GM12878 (cell line): Measurements from ENCODE around the gene EFCAB8. TPM values are rescaled to one million over a fixed set of nuclear protein-coding genes. Genes with fewer than 3 reads are reported as not detected.

ENCODE experiments used
- ATAC-seq: fragments of 200-7000 bp; cut with Tn5 transposase; 3 replicates; pipeline ENCODE4 v1.9.1; 2020; ENCODE audit warnings: mild to moderate bottlenecking, moderate library complexity
- BruUV-seq: library from RNA; stranded (reverse); fragments of 400-500 nt; replicated peaks from 2 replicates; lab custom pipeline; 2021; lab: Mats Ljungman, UMichigan
- CTCF ChIA-PET: fragments of 300-600 bp; sonication (Branson Sonifier 250); formaldehyde crosslinking; extraction: SDS; loops from one replicate; lab custom pipeline; 2021; ENCODE audit warnings: inconsistent platforms; lab: Yijun Ruan, JAX
- POLR2A ChIA-PET: fragments of 350-600 bp; formaldehyde crosslinking; extraction: SDS; loops from one replicate; lab custom pipeline; 2021; ENCODE audit warnings: inconsistent platforms; lab: Charles Lee
- RAD21 ChIA-PET: fragments of 300-600 bp; sonication (Branson Sonifier 250); formaldehyde crosslinking; loops from one replicate; lab custom pipeline; 2023; ENCODE audit warnings: antibody characterized with exemption; ENCODE audit not compliant: unreplicated experiment; lab: Charles Lee
- SMC1A ChIA-PET: fragments of 300-600 bp; sonication (Branson Sonifier 250); formaldehyde crosslinking; loops from one replicate; lab custom pipeline; 2023; ENCODE audit not compliant: unreplicated experiment, uncharacterized antibody; lab: Charles Lee
- DNase-seq: peaks from one replicate; pipeline ENCODE4 v3.0.0-alpha.2; 2011; ENCODE audit warnings: low read depth, low spot score
- FAIRE-seq: peaks from 3 replicates; lab custom pipeline; 2011; peaks lifted over from hg19 to GRCh38; lab: Jason Lieb, UNC
- H2AFZ ChIP-seq: 2 replicates; pipeline ENCODE4 v1.6.0; 2011; ENCODE audit warnings: low read depth, low read length, control low read depth; ENCODE audit not compliant: control insufficient read depth
- H3K27ac ChIP-seq: 2 replicates; pipeline ENCODE4 v1.5.1; 2011; ENCODE audit warnings: control low read depth; ENCODE audit not compliant: control insufficient read depth, insufficient read depth
- H3K27me3 ChIP-seq, 2 experiments: replicated peaks in 1 of 2; 2 replicates each; pipeline versions ENCODE4 v1.6.0 to v1.6.1; 2011; ENCODE audit warnings: low read length in 1 of 2; ENCODE audit not compliant: control insufficient read depth in 2 of 2, insufficient read depth in 2 of 2
- H3K36me3 ChIP-seq, 2 experiments: 2 replicates each; pipeline ENCODE4 v1.5.1; 2011; ENCODE audit warnings: low read length in 1 of 2; ENCODE audit not compliant: control insufficient read depth in 2 of 2, insufficient read depth in 2 of 2
- H3K4me1 ChIP-seq: 2 replicates; pipeline ENCODE4 v1.6.1; 2011; ENCODE audit warnings: mild to moderate bottlenecking, low read length, moderate library complexity, mixed read lengths; ENCODE audit not compliant: control insufficient read depth, insufficient read depth
- H3K4me2 ChIP-seq: 2 replicates; pipeline ENCODE4 v1.6.0; 2011; ENCODE audit warnings: control low read depth; ENCODE audit not compliant: control insufficient read depth, insufficient read depth
- H3K4me3 ChIP-seq: fragments of 200-600 bp; sonication (generic); 2 replicates; pipeline ENCODE4 v1.5.1; 2016
- H3K79me2 ChIP-seq: 2 replicates; pipeline ENCODE4 v1.6.0; 2011; ENCODE audit warnings: low read length; ENCODE audit not compliant: control insufficient read depth, insufficient read depth
- H3K9ac ChIP-seq: 2 replicates; pipeline ENCODE4 v1.8.0; 2011; ENCODE audit warnings: low read length, control low read depth, mixed read lengths; ENCODE audit not compliant: control insufficient read depth, insufficient read depth
- H3K9me3 ChIP-seq: replicated peaks from 3 replicates; pipeline ENCODE4 v1.5.1; 2011; ENCODE audit warnings: mild to moderate bottlenecking, low read length; ENCODE audit not compliant: control insufficient read depth, insufficient read depth
- H4K20me1 ChIP-seq: 2 replicates; pipeline ENCODE4 v1.6.0; 2011; ENCODE audit not compliant: control insufficient read depth, insufficient read depth
- CBX3 ChIP-seq: fragments of 200-600 bp; sonication (generic); IDR thresholded peaks from 2 replicates; pipeline ENCODE4 v1.6.1; 2016; ENCODE audit warnings: low read depth, borderline replicate concordance
- CHD1 ChIP-seq: IDR thresholded peaks from 2 replicates; pipeline ENCODE4 v1.6.1; 2012; ENCODE audit warnings: low read depth, low read length, improper control_type of control experiment
- DPF2 ChIP-seq: fragments of 450-650 bp; IDR thresholded peaks from 2 replicates; pipeline ENCODE4 v1.6.1; 2017; ENCODE audit warnings: mild to moderate bottlenecking
- HCFC1 ChIP-seq: fragments of 150-350 bp; IDR thresholded peaks from 2 replicates; pipeline ENCODE4 v1.6.1; 2014; ENCODE audit warnings: low read length
- HDGF ChIP-seq: fragments of 450-650 bp; IDR thresholded peaks from 2 replicates; pipeline ENCODE4 v1.6.1; 2016; ENCODE audit warnings: antibody characterized with exemption
- KLF5 ChIP-seq: fragments of 450-650 bp; IDR thresholded peaks from 2 replicates; pipeline ENCODE4 v1.6.1; 2014; ENCODE audit warnings: mild to moderate bottlenecking; ENCODE audit not compliant: partially characterized antibody
- MTA3 ChIP-seq: IDR thresholded peaks from 2 replicates; pipeline ENCODE4 v1.6.1; 2012; ENCODE audit warnings: low read length, inconsistent platforms, borderline replicate concordance
- MYC ChIP-seq: IDR thresholded peaks from 2 replicates; pipeline ENCODE4 v1.6.1; 2011; ENCODE audit warnings: mild to moderate bottlenecking, low read length, moderate library complexity, inconsistent platforms; ENCODE audit not compliant: insufficient read depth, insufficient replicate concordance, insufficient read length, severe bottlenecking
- PAX5 ChIP-seq: IDR thresholded peaks from 2 replicates; pipeline ENCODE4 v1.6.1; 2011; ENCODE audit warnings: low read depth, low read length, borderline replicate concordance
- PML ChIP-seq: IDR thresholded peaks from 2 replicates; pipeline ENCODE4 v1.6.1; 2012; ENCODE audit warnings: low read length, inconsistent platforms
- RBBP5 ChIP-seq: fragments of 200-600 bp; sonication (generic); conservative IDR thresholded peaks from 2 replicates; pipeline ENCODE4 v1.6.1; 2016
- YY1 ChIP-seq: IDR thresholded peaks from 2 replicates; pipeline ENCODE4 v1.6.1; 2011; ENCODE audit warnings: low read depth, mild to moderate bottlenecking, low read length
- WGBS: methylation state at CpG from one replicate; pipeline ENCODE4 v1.1.6; 2016; ENCODE audit warnings: low lambda C conversion rate; ENCODE audit not compliant: insufficient replicate concordance, insufficient coverage; ENCODE audit errors: missing lambda C conversion rate; 5-methylcytosine and 5-hydroxymethylcytosine counted together
- in situ Hi-C: fragments of 300-500 bp; cut with MboI; formaldehyde crosslinking; loops from 9 replicates; pipeline ENCODE4 v1.14.3; 2018; ENCODE audit warnings: mixed read lengths
- intact Hi-C: fragments of 100-400 bp; cut with micrococcal nuclease; formaldehyde crosslinking; loops from one replicate; pipeline ENCODE4 v1.14.2; 2022; ENCODE audit not compliant: unreplicated experiment
- polyA plus RNA-seq, 11 experiments: library from polyadenylated mRNA; depleted of rRNA in 4 of 11; unstranded in 6 of 11; stranded (reverse) in 5 of 11; fragments of >200 nt; fragmentation: Nextera tagmentation in 4 of 11; fragmentation: Illumina TruSeq in 1 of 11; extraction: Ambion mirVana in 4 of 11; extraction: Trizol in 1 of 11; gene quantifications; 1 replicate in 1 of 11; 2 replicates in 10 of 11; pipeline versions ENCODE4 v1.2.1 to v1.2.3, GENCODE V29; 2011 to 2016; ENCODE audit warnings: inconsistent platforms in 2 of 11, missing spikeins in 2 of 11, low read depth in 1 of 11
- total RNA-seq, 4 experiments: library from RNA; depleted of rRNA in 3 of 4; stranded (reverse); fragments of >200 nt in 3 of 4; fragmentation: Illumina TruSeq in 1 of 4; extraction: Trizol in 1 of 4; gene quantifications; 2 replicates each; pipeline versions ENCODE4 v1.2.1 to v1.2.3, GENCODE V29; 2013 to 2021
- TF ChIP-seq, protein P1 (sequence below): fragments of 450-650 bp; conservative IDR thresholded peaks from 2 replicates; pipeline ENCODE4 v1.6.1; 2017; ENCODE audit warnings: mild to moderate bottlenecking, moderate library complexity
- TF ChIP-seq, protein P2 (sequence below): fragments of 450-650 bp; IDR thresholded peaks from 2 replicates; pipeline ENCODE4 v1.6.1; 2017; ENCODE audit warnings: low read depth, mild to moderate bottlenecking, moderate library complexity
- TF ChIP-seq, protein P3 (sequence below): fragments of 450-650 bp; IDR thresholded peaks from 2 replicates; pipeline ENCODE4 v1.6.1; 2014; ENCODE audit warnings: mild to moderate bottlenecking
- TF ChIP-seq, protein P4 (sequence below): fragments of 450-650 bp; formaldehyde crosslinking; IDR thresholded peaks from 2 replicates; pipeline ENCODE4 v1.4.0; 2020; ENCODE audit warnings: mild to moderate bottlenecking, moderate library complexity

Gene EFCAB8
- total and polyA plus RNA-seq, 10 of the 15 experiments (the other 5 are each of a cell fraction or from before 2014, with no cell fraction given), result 0.04 to 0.18 (median 0.06) TPM; not detected in 4

DNA sequence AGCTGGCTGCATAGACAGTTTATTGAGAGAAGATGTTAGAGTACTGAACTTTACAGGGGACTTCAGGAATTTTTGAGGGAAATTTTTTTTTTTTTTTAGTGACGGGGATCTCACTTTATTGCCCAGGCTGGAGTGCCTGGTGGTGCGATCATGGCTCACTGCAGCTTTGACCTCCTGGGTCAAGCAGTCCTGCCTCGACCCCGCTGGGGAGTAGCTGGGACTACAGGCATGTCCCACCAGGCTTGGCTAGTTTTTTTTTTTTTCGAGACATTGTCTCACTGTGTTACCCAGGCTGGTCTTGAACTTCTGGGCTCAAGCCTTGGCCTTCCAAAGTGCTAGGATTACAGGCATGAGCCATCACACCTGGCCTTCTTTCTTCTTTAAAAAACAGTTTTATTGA lies 10.8 kb upstream of the EFCAB8 start:
- BruUV-seq, result no TSS peak
- 71% methylated on average over 2 of the region's 5 CpGs for WGBS
- H4K20me1 ChIP-seq, result no peaks in the 10 kb centered on the region
- TF ChIP-seq CHD1, result no peak
- TF ChIP-seq DPF2, result no peak
- TF ChIP-seq, protein P1, sequence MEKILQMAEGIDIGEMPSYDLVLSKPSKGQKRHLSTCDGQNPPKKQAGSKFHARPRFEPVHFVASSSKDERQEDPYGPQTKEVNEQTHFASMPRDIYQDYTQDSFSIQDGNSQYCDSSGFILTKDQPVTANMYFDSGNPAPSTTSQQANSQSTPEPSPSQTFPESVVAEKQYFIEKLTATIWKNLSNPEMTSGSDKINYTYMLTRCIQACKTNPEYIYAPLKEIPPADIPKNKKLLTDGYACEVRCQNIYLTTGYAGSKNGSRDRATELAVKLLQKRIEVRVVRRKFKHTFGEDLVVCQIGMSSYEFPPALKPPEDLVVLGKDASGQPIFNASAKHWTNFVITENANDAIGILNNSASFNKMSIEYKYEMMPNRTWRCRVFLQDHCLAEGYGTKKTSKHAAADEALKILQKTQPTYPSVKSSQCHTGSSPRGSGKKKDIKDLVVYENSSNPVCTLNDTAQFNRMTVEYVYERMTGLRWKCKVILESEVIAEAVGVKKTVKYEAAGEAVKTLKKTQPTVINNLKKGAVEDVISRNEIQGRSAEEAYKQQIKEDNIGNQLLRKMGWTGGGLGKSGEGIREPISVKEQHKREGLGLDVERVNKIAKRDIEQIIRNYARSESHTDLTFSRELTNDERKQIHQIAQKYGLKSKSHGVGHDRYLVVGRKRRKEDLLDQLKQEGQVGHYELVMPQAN, result no peak
- TF ChIP-seq CBX3, result no peak
- TF ChIP-seq RBBP5, result no peak
- TF ChIP-seq, protein P2, sequence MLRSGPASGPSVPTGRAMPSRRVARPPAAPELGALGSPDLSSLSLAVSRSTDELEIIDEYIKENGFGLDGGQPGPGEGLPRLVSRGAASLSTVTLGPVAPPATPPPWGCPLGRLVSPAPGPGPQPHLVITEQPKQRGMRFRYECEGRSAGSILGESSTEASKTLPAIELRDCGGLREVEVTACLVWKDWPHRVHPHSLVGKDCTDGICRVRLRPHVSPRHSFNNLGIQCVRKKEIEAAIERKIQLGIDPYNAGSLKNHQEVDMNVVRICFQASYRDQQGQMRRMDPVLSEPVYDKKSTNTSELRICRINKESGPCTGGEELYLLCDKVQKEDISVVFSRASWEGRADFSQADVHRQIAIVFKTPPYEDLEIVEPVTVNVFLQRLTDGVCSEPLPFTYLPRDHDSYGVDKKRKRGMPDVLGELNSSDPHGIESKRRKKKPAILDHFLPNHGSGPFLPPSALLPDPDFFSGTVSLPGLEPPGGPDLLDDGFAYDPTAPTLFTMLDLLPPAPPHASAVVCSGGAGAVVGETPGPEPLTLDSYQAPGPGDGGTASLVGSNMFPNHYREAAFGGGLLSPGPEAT, result no peak
- no peak for TF ChIP-seq MYC
- no peak for TF ChIP-seq PML
- TF ChIP-seq HDGF, result no peak
- TF ChIP-seq MTA3, result no peak
- TF ChIP-seq, protein P3, sequence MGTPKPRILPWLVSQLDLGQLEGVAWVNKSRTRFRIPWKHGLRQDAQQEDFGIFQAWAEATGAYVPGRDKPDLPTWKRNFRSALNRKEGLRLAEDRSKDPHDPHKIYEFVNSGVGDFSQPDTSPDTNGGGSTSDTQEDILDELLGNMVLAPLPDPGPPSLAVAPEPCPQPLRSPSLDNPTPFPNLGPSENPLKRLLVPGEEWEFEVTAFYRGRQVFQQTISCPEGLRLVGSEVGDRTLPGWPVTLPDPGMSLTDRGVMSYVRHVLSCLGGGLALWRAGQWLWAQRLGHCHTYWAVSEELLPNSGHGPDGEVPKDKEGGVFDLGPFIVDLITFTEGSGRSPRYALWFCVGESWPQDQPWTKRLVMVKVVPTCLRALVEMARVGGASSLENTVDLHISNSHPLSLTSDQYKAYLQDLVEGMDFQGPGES, result no peak
- TF ChIP-seq HCFC1, result no peak
- no peak for TF ChIP-seq YY1
- TF ChIP-seq PAX5, result no peak
- TF ChIP-seq, protein P4, sequence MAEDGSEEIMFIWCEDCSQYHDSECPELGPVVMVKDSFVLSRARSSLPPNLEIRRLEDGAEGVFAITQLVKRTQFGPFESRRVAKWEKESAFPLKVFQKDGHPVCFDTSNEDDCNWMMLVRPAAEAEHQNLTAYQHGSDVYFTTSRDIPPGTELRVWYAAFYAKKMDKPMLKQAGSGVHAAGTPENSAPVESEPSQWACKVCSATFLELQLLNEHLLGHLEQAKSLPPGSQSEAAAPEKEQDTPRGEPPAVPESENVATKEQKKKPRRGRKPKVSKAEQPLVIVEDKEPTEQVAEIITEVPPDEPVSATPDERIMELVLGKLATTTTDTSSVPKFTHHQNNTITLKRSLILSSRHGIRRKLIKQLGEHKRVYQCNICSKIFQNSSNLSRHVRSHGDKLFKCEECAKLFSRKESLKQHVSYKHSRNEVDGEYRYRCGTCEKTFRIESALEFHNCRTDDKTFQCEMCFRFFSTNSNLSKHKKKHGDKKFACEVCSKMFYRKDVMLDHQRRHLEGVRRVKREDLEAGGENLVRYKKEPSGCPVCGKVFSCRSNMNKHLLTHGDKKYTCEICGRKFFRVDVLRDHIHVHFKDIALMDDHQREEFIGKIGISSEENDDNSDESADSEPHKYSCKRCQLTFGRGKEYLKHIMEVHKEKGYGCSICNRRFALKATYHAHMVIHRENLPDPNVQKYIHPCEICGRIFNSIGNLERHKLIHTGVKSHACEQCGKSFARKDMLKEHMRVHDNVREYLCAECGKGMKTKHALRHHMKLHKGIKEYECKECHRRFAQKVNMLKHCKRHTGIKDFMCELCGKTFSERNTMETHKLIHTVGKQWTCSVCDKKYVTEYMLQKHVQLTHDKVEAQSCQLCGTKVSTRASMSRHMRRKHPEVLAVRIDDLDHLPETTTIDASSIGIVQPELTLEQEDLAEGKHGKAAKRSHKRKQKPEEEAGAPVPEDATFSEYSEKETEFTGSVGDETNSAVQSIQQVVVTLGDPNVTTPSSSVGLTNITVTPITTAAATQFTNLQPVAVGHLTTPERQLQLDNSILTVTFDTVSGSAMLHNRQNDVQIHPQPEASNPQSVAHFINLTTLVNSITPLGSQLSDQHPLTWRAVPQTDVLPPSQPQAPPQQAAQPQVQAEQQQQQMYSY (CRISPR knock-in tag), result no peak
- TF ChIP-seq KLF5, result no peak

More for the DNA sequence above, 10.8 kb upstream of the EFCAB8 start:
- DNase-seq (no peak), FAIRE-seq (no peak), ATAC-seq (no peak)
- H3K9me3 ChIP-seq, result no peaks in the 10 kb centered on the region
- ChIA-PET CTCF (interaction anchor here (0.6 kb wide), 1 partner anchor 505 kb away, joined by 3 read pairs; no protein-coding TSS in a partner anchor), POLR2A (no interaction called here), SMC1A (no interaction called here), RAD21 (no interaction called here)
- peaks cover 2% of the 10 kb centered on the region; the same call in 1 of the 2 replicates for H3K79me2 ChIP-seq
- in situ Hi-C loops, result no loop called here
- intact Hi-C loops, result no loop called here
- H3K36me3 ChIP-seq, result peaks cover 8 to 43% of the 10 kb centered on the region in 2 experiments
- no peak overlapping the region for H3K27ac ChIP-seq
- H3K4me1 ChIP-seq, result no peaks in the 10 kb centered on the region
- H3K4me3 ChIP-seq, result no peak overlapping the region
- no peak overlapping the region for H3K9ac ChIP-seq
- no peak overlapping the region for H3K4me2 ChIP-seq
- no peak overlapping the region for H2AFZ ChIP-seq
- no peaks in the 10 kb centered on the region for H3K27me3 ChIP-seq
